Testis (tissue), 2 donors: ENCODE results near the gene TRIOBP.

Experiments used
- POLR2A ChIP-seq: fragments of 450-650 bp; IDR thresholded peaks from one replicate; pipeline ENCODE4 v1.6.1; 2017; ENCODE audit warnings: antibody characterized with exemption, mild to moderate bottlenecking, moderate library complexity
- TF ChIP-seq, protein P1 (sequence below), 3 experiments: fragments of 450-650 bp in 2 of 3; fragments of 200-600 bp in 1 of 3; sonication (generic) in 1 of 3; IDR thresholded peaks; one replicate each; pipeline ENCODE4 v1.5.1; 2016 to 2019; ENCODE audit warnings: antibody characterized with exemption in 3 of 3, mild to moderate bottlenecking in 2 of 3, moderate library complexity in 1 of 3

DNA sequence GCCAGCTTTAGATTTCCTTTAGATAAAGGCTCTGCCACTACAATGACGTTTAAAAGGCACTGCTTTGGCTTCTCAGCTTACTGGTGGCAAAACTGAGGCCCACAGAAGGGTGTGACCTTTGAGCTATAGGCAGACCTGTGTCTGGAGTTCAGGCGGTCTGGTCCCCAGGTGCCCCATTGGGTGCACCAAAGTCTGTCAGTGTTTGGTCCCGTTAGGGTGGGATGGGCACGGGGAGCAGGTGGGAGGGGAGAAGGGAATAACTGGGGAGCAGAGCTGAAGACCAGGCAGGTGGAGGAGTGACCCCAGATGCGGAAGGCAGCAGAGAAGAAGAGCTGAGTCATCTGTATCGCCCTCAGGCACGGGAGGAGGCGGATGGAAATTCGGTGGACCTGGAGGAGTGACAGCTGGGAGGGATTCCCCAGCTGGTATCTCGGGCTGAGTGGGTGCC, 65.6 kb downstream of the TRIOBP start:
- TF ChIP-seq, protein P1, sequence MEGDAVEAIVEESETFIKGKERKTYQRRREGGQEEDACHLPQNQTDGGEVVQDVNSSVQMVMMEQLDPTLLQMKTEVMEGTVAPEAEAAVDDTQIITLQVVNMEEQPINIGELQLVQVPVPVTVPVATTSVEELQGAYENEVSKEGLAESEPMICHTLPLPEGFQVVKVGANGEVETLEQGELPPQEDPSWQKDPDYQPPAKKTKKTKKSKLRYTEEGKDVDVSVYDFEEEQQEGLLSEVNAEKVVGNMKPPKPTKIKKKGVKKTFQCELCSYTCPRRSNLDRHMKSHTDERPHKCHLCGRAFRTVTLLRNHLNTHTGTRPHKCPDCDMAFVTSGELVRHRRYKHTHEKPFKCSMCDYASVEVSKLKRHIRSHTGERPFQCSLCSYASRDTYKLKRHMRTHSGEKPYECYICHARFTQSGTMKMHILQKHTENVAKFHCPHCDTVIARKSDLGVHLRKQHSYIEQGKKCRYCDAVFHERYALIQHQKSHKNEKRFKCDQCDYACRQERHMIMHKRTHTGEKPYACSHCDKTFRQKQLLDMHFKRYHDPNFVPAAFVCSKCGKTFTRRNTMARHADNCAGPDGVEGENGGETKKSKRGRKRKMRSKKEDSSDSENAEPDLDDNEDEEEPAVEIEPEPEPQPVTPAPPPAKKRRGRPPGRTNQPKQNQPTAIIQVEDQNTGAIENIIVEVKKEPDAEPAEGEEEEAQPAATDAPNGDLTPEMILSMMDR (IDR thresholded peaks at IDR 0.05): no peak
- TF ChIP-seq POLR2A: no peak
